ENCODE measurements around the gene EVC.

GRCh38 chr4:5760936-5761480, 50.0 kb downstream of the EVC start:
- no peak for TF ChIP-seq POLR2A (IDR thresholded peaks at IDR 0.05; ENCODE audit: low read depth, low read length)
- no peak for TF ChIP-seq POLR2AphosphoS5 (IDR thresholded peaks at IDR 0.05; ENCODE audit: low read depth, low read length)
